GM18858 (cell line): ENCODE measurements around the gene CRTC3.

Source experiments
- ATAC-seq: cut with Tn5 transposase; IDR thresholded peaks from one replicate; pipeline ENCODE4 v1.9.1; 2021; ENCODE audit not compliant: unreplicated experiment

Gene CRTC3

GRCh38 chr15:90561344-90562244 is 31.9 kb downstream of the CRTC3 start:
- ATAC-seq, result no peak

GRCh38 chr15:90562669-90563068 is 32.9 kb downstream of the CRTC3 start:
- no peak for ATAC-seq

GRCh38 chr15:90563463-90563862 is 33.7 kb downstream of the CRTC3 start:
- ATAC-seq, result no peak

- ATAC-seq, result no peak
Measured at GRCh38 chr15:90564051-90564450, 34.3 kb downstream of the CRTC3 start.

GRCh38 chr15:90564590-90564989 is 34.9 kb downstream of the CRTC3 start:
- ATAC-seq, result no peak

- no peak for ATAC-seq
Measured at GRCh38 chr15:90565866-90566265, 36.1 kb downstream of the CRTC3 start.

GRCh38 chr15:90570643-90571042 is 40.9 kb downstream of the CRTC3 start:
- ATAC-seq, result no peak

GRCh38 chr15:90571063-90571541 is 41.4 kb downstream of the CRTC3 start:
- no peak for ATAC-seq

- ATAC-seq, result no peak
Measured at GRCh38 chr15:90572893-90573292, 43.2 kb downstream of the CRTC3 start.

- ATAC-seq, result no peak
Measured at GRCh38 chr15:90576711-90577389, 47.1 kb downstream of the CRTC3 start.

GRCh38 chr15:90579213-90579612 is 49.5 kb downstream of the CRTC3 start:
- no peak for ATAC-seq

- no peak for ATAC-seq
Measured at GRCh38 chr15:90580099-90580498, 50.4 kb downstream of the CRTC3 start.

GRCh38 chr15:90580541-90580940 is 50.8 kb downstream of the CRTC3 start:
- ATAC-seq, result no peak

- ATAC-seq, result no peak
Measured at GRCh38 chr15:90580946-90581345, 51.2 kb downstream of the CRTC3 start.

GRCh38 chr15:90581771-90582352 is 52.1 kb downstream of the CRTC3 start:
- no peak for ATAC-seq

GRCh38 chr15:90582553-90582952 is 52.8 kb downstream of the CRTC3 start:
- no peak for ATAC-seq

- ATAC-seq, result no peak
Measured at GRCh38 chr15:90583471-90584252, 53.9 kb downstream of the CRTC3 start.

- no peak for ATAC-seq
Measured at GRCh38 chr15:90584841-90585240, 55.1 kb downstream of the CRTC3 start.

GRCh38 chr15:90585863-90586262 is 56.1 kb downstream of the CRTC3 start:
- no peak for ATAC-seq

- no peak for ATAC-seq
Measured at GRCh38 chr15:90586948-90587347, 57.2 kb downstream of the CRTC3 start.

GRCh38 chr15:90588427-90588826 is 58.7 kb downstream of the CRTC3 start:
- ATAC-seq, result no peak
